Measurements from ENCODE around the gene IP6K2.

The IP6K2 gene

GRCh38 chr3:48664313-48664644, 52.7 kb downstream of the IP6K2 start:
- FAIRE-seq (no peak), DNase-seq (ENCODE audit: low spot score) (no peak)

GRCh38 chr3:48663489-48664312, 53.3 kb downstream of the IP6K2 start:
- peak; percentile 66 for FAIRE-seq
- peak; percentile 99 for DNase-seq (ENCODE audit: low spot score)

GRCh38 chr3:48662753-48663488, 54.1 kb downstream of the IP6K2 start, which contains the start of gene CELSR3:
Gene CELSR3, minus strand, starts transcription at chr3:48662886. Its CDS starts 252 bp downstream, at chr3:48662634.
- DNase-seq (ENCODE audit: low spot score) (peak; percentile 85), FAIRE-seq (peak; percentile 95)

- DNase-seq (ENCODE audit: low spot score) (no peak), FAIRE-seq (no peak)
Measured at GRCh38 chr3:48662145-48662752, 54.8 kb downstream of the IP6K2 start.

- FAIRE-seq (peak; percentile 77), DNase-seq (ENCODE audit: low spot score) (peak; percentile 58)
Measured at GRCh38 chr3:48661501-48662144, 55.4 kb downstream of the IP6K2 start.

- DNase-seq (ENCODE audit: low spot score) = no peak
- peak; percentile 79 for FAIRE-seq
Measured at GRCh38 chr3:48660800-48661400, 56.1 kb downstream of the IP6K2 start.

GRCh38 chr3:48656841-48657281, 60.2 kb downstream of the IP6K2 start:
- no peak for FAIRE-seq

GRCh38 chr3:48656061-48656840, 60.8 kb downstream of the IP6K2 start:
- FAIRE-seq = no peak
- no peak for DNase-seq (ENCODE audit: low spot score)

More at GRCh38 chr3:48656841-48657281, 60.2 kb downstream of the IP6K2 start:
- DNase-seq (ENCODE audit: low spot score) = no peak

GRCh38 chr3:48655606-48656005, 61.4 kb downstream of the IP6K2 start:
- DNase-seq (ENCODE audit: low spot score) (no peak), FAIRE-seq (no peak)

GRCh38 chr3:48655063-48655462, 62.0 kb downstream of the IP6K2 start:
- FAIRE-seq (no peak), DNase-seq (ENCODE audit: low spot score) (no peak)

- FAIRE-seq (no peak), DNase-seq (ENCODE audit: low spot score) (no peak)
Measured at GRCh38 chr3:48652923-48653715, 63.9 kb downstream of the IP6K2 start.

- FAIRE-seq (no peak), DNase-seq (ENCODE audit: low spot score) (no peak)
Measured at GRCh38 chr3:48651771-48652170, 65.2 kb downstream of the IP6K2 start.

- FAIRE-seq = no peak
- no peak for DNase-seq (ENCODE audit: low spot score)
Measured at GRCh38 chr3:48650723-48651122, 66.3 kb downstream of the IP6K2 start.

GRCh38 chr3:48648188-48648850, 68.7 kb downstream of the IP6K2 start:
- no peak for FAIRE-seq
- no peak for DNase-seq (ENCODE audit: low spot score)

- no peak for FAIRE-seq
- no peak for DNase-seq (ENCODE audit: low spot score)
Measured at GRCh38 chr3:48647714-48648113, 69.3 kb downstream of the IP6K2 start.

GRCh38 chr3:48644898-48645760, 71.9 kb downstream of the IP6K2 start:
- DNase-seq (ENCODE audit: low spot score) (no peak), FAIRE-seq (no peak)

GRCh38 chr3:48642605-48643004, 74.4 kb downstream of the IP6K2 start:
- FAIRE-seq = no peak

GRCh38 chr3:48641396-48641795, 75.6 kb downstream of the IP6K2 start:
- FAIRE-seq (no peak), DNase-seq (ENCODE audit: low spot score) (no peak)

More at GRCh38 chr3:48642605-48643004, 74.4 kb downstream of the IP6K2 start:
- no peak for DNase-seq (ENCODE audit: low spot score)

Measured in urothelium cell line (cell line).